GM21390 (cell line): Measurements from ENCODE around the gene SLC26A1.

Experiments
- ATAC-seq: cut with Tn5 transposase; IDR thresholded peaks from one replicate; pipeline ENCODE4 v1.9.1; 2021; ENCODE audit not compliant: unreplicated experiment

Gene SLC26A1

GRCh38 chr4:993111-994029, at the start of gene SLC26A1:
TSS of gene SLC26A1 (minus strand) at chr4:993404. CDS start at chr4:991703, 1,701 bp downstream.
- ATAC-seq: no peak

- no peak for ATAC-seq
These were observed 49.3 kb upstream of the SLC26A1 start for GRCh38 chr4:1042352-1043055.

GRCh38 chr4:1041936-1042330, 48.7 kb upstream of the SLC26A1 start:
- ATAC-seq: no peak

GRCh38 chr4:1041147-1041935, 48.1 kb upstream of the SLC26A1 start:
- no peak for ATAC-seq

- no peak for ATAC-seq
These were observed 47.3 kb upstream of the SLC26A1 start for GRCh38 chr4:1040344-1041146.

- ATAC-seq: no peak
These were observed 46.5 kb upstream of the SLC26A1 start for GRCh38 chr4:1039493-1040343.

- ATAC-seq: no peak
These were observed 45.8 kb upstream of the SLC26A1 start for GRCh38 chr4:1038948-1039492.

GRCh38 chr4:1036976-1037810, 44.0 kb upstream of the SLC26A1 start:
- ATAC-seq: no peak

- ATAC-seq: no peak
These were observed 42.9 kb upstream of the SLC26A1 start for GRCh38 chr4:1036095-1036494.

- no peak for ATAC-seq
These were observed 42.3 kb upstream of the SLC26A1 start for GRCh38 chr4:1035510-1035909.

GRCh38 chr4:1033840-1034551, 40.8 kb upstream of the SLC26A1 start:
- ATAC-seq: no peak

- no peak for ATAC-seq
These were observed 39.7 kb upstream of the SLC26A1 start for GRCh38 chr4:1032861-1033260.

- ATAC-seq: no peak
These were observed 39.0 kb upstream of the SLC26A1 start for GRCh38 chr4:1031956-1032795.

GRCh38 chr4:1031346-1031745, 38.1 kb upstream of the SLC26A1 start:
- no peak for ATAC-seq

- ATAC-seq: no peak
These were observed 37.4 kb upstream of the SLC26A1 start for GRCh38 chr4:1030559-1030958.

- ATAC-seq: no peak
These were observed 36.8 kb upstream of the SLC26A1 start for GRCh38 chr4:1030031-1030430.

- ATAC-seq: no peak
These were observed 36.3 kb upstream of the SLC26A1 start for GRCh38 chr4:1029529-1029928.
